Muscle of back (tissue), 11 donors: ENCODE results near the gene ZCCHC7. TPM values are rescaled to one million over a fixed set of nuclear protein-coding genes. Genes with fewer than 3 reads are reported as not detected.
"Not testable (repeated sequence)": the region's sequence is repeated elsewhere in the genome, so short reads cannot be mapped to it uniquely, and the experiment has no call there.

Experiments used
- DNase-seq, 3 donors: peaks; one replicate each; pipeline versions ENCODE4 v3.0.0 to v3.0.0-alpha.2; 2013
- polyA plus RNA-seq, 10 donors: library from polyadenylated mRNA; unstranded; fragments of 120-200 nt; gene quantifications; one replicate each; pipeline ENCODE4 v1.2.1, GENCODE V29; 2013; ENCODE audit not compliant: insufficient read length in 10 of 10

Gene ZCCHC7
- polyA plus RNA-seq, 10 donors, result 11.8 to 17.5 (median 13.2) TPM

GRCh38 chr9:37373621-37374020 is 253.2 kb downstream of the ZCCHC7 start:
- no peak for DNase-seq

GRCh38 chr9:37374892-37375291 is 254.5 kb downstream of the ZCCHC7 start:
- peak in 1 of 3 donors; percentile 12 for DNase-seq

GRCh38 chr9:37377688-37378612 is 257.6 kb downstream of the ZCCHC7 start:
- no peak for DNase-seq

- DNase-seq, result no peak
These were observed 258.2 kb downstream of the ZCCHC7 start for GRCh38 chr9:37378613-37379004.

GRCh38 chr9:37379835-37380234 is 259.5 kb downstream of the ZCCHC7 start:
- DNase-seq, result no peak

- DNase-seq, result no peak
These were observed 260.2 kb downstream of the ZCCHC7 start for GRCh38 chr9:37380570-37380969.

- DNase-seq, result no peak
These were observed 260.8 kb downstream of the ZCCHC7 start for GRCh38 chr9:37381094-37381741.

- no peak for DNase-seq
These were observed 262.0 kb downstream of the ZCCHC7 start for GRCh38 chr9:37382161-37382981.

- DNase-seq, result no peak
These were observed 262.6 kb downstream of the ZCCHC7 start for GRCh38 chr9:37382982-37383357.

GRCh38 chr9:37383393-37383792 is 263.0 kb downstream of the ZCCHC7 start:
- DNase-seq, result no peak

- DNase-seq, result no peak
These were observed 263.7 kb downstream of the ZCCHC7 start for GRCh38 chr9:37383876-37384746.

- DNase-seq, result no peak
These were observed 264.9 kb downstream of the ZCCHC7 start for GRCh38 chr9:37385286-37385685.

- no peak for DNase-seq
These were observed 266.6 kb downstream of the ZCCHC7 start for GRCh38 chr9:37386988-37387387.

- DNase-seq, result no peak
These were observed 270.4 kb downstream of the ZCCHC7 start for GRCh38 chr9:37390759-37391158.

- DNase-seq, result no peak
These were observed 271.9 kb downstream of the ZCCHC7 start for GRCh38 chr9:37392272-37392671.

GRCh38 chr9:37395229-37395628 is 274.9 kb downstream of the ZCCHC7 start:
- DNase-seq, result no peak

GRCh38 chr9:37395663-37396062 is 275.3 kb downstream of the ZCCHC7 start:
- no peak for DNase-seq

GRCh38 chr9:37397948-37398347 is 277.6 kb downstream of the ZCCHC7 start:
- DNase-seq, result not testable (repeated sequence)

- no peak for DNase-seq
These were observed 278.2 kb downstream of the ZCCHC7 start for GRCh38 chr9:37398464-37399025.

GRCh38 chr9:37399336-37399735 is 279.0 kb downstream of the ZCCHC7 start:
- no peak for DNase-seq

GRCh38 chr9:37404590-37404989 is 284.2 kb downstream of the ZCCHC7 start:
- DNase-seq, result no peak
